Upper lobe of right lung (tissue), 1 donor: ENCODE data around the gene BMP10. TPM values are rescaled to one million over a fixed set of nuclear protein-coding genes. Genes with fewer than 3 reads are reported as not detected.

Experiments used
- ATAC-seq: fragments of 200-7000 bp; cut with Tn5 transposase; one replicate; pipeline ENCODE4 v1.9.1; 2020; ENCODE audit warnings: mild to moderate bottlenecking, moderate library complexity
- DNase-seq: peaks from one replicate; pipeline ENCODE4 v3.0.0-alpha.2; 2020
- H3K27ac ChIP-seq: fragments of 200-600 bp; one replicate; pipeline ENCODE4 v1.8.0; 2022
- H3K27me3 ChIP-seq: fragments of 200-600 bp; one replicate; pipeline ENCODE4 v1.8.0; 2022; ENCODE audit warnings: mild to moderate bottlenecking
- H3K36me3 ChIP-seq: fragments of 200-600 bp; one replicate; pipeline ENCODE4 v1.8.0; 2022
- H3K4me1 ChIP-seq: fragments of 200-600 bp; one replicate; pipeline ENCODE4 v1.8.0; 2022
- H3K4me3 ChIP-seq: fragments of 200-600 bp; one replicate; pipeline ENCODE4 v1.8.0; 2022; ENCODE audit warnings: mild to moderate bottlenecking
- H3K9me3 ChIP-seq: fragments of 200-600 bp; one replicate; pipeline ENCODE4 v1.8.0; 2022
- CTCF ChIP-seq: fragments of 200-600 bp; IDR thresholded peaks from one replicate; pipeline ENCODE4 v1.8.0; 2022; ENCODE audit warnings: antibody characterized with exemption
- intact Hi-C: fragments of 100-400 bp; cut with DNase I; formaldehyde crosslinking; loops from one replicate; pipeline ENCODE4 v1.11.0; 2022
- total RNA-seq: library from RNA; stranded (reverse); fragmentation: NEBNext Ultra II Directional; extraction: Animal tissue kit (Norgen Biotek cat#: 25700); gene quantifications from one replicate; pipeline ENCODE4 v1.2.1, GENCODE V29; 2021
- donor health status: DM: no; HTN: yes; CAD: no; lungs with severe emphysema.

The BMP10 gene
- total RNA-seq, 1 donor from 2014 or later = 1.4 TPM

- Histone ChIP-seq H3K27me3 (no peaks in the 10 kb centered on the region), H3K4me1 (no peaks in the 10 kb centered on the region), H3K27ac (no peak overlapping the region), H3K36me3 (no peaks in the 10 kb centered on the region), H3K4me3 (no peak overlapping the region), H3K9me3 (no peaks in the 10 kb centered on the region)
- ATAC-seq (no peak), DNase-seq (no peak)
- intact Hi-C loops = no loop called here
- no peak for TF ChIP-seq CTCF
Observed at GRCh38 chr2:68915393-68915792, 44.2 kb upstream of the BMP10 start.

GRCh38 chr2:68913359-68913758 is 42.2 kb upstream of the BMP10 start:
- Histone ChIP-seq H3K27me3 (no peaks in the 10 kb centered on the region), H3K27ac (no peak overlapping the region), H3K4me3 (no peak overlapping the region), H3K36me3 (no peaks in the 10 kb centered on the region), H3K4me1 (peaks cover 14% of the 10 kb centered on the region), H3K9me3 (no peaks in the 10 kb centered on the region)
- no peak for ATAC-seq
- no peak for TF ChIP-seq CTCF
- DNase-seq = no peak
- intact Hi-C loops = no loop called here

GRCh38 chr2:68912732-68913131 is 41.5 kb upstream of the BMP10 start:
- Histone ChIP-seq H3K27ac (no peak overlapping the region), H3K4me3 (no peak overlapping the region), H3K9me3 (no peaks in the 10 kb centered on the region), H3K4me1 (peaks cover 18% of the 10 kb centered on the region), H3K27me3 (no peaks in the 10 kb centered on the region), H3K36me3 (no peaks in the 10 kb centered on the region)
- DNase-seq (no peak), ATAC-seq (peak; percentile 74)
- no peak for TF ChIP-seq CTCF
- intact Hi-C loops = no loop called here

- Histone ChIP-seq H3K27me3 (no peaks in the 10 kb centered on the region), H3K9me3 (no peaks in the 10 kb centered on the region), H3K27ac (no peak overlapping the region), H3K4me1 (peaks cover 18% of the 10 kb centered on the region), H3K36me3 (no peaks in the 10 kb centered on the region), H3K4me3 (no peak overlapping the region)
- TF ChIP-seq CTCF = no peak
- DNase-seq (no peak), ATAC-seq (no peak)
- intact Hi-C loops = no loop called here
Observed at GRCh38 chr2:68912111-68912510, 40.9 kb upstream of the BMP10 start.

- H3K4me3 ChIP-seq = no peak overlapping the region
- intact Hi-C loops = no loop called here
- H3K27me3 ChIP-seq = no peaks in the 10 kb centered on the region
- no peaks in the 10 kb centered on the region for H3K9me3 ChIP-seq
- ATAC-seq (no peak), DNase-seq (no peak)
- H3K36me3 ChIP-seq = no peaks in the 10 kb centered on the region
- no peak for TF ChIP-seq CTCF
- H3K4me1 ChIP-seq = peaks cover 18% of the 10 kb centered on the region
- H3K27ac ChIP-seq = no peak overlapping the region
Observed at GRCh38 chr2:68911709-68912108, 40.5 kb upstream of the BMP10 start.

GRCh38 chr2:68911246-68911645 is 40.0 kb upstream of the BMP10 start:
- peaks cover 18% of the 10 kb centered on the region for H3K4me1 ChIP-seq
- no peaks in the 10 kb centered on the region for H3K27me3 ChIP-seq
- ATAC-seq = no peak
- H3K9me3 ChIP-seq = no peaks in the 10 kb centered on the region
- no peak for TF ChIP-seq CTCF
- H3K36me3 ChIP-seq = no peaks in the 10 kb centered on the region
- DNase-seq = no peak
- H3K4me3 ChIP-seq = no peak overlapping the region
- no peak overlapping the region for H3K27ac ChIP-seq
- intact Hi-C loops = no loop called here
